Activated B cell treated with CpG ODN at 0.5 μM for 24 hours (primary cell): ENCODE measurements around the gene HIBADH. TPM values are rescaled to one million over a fixed set of nuclear protein-coding genes. Genes with fewer than 3 reads are reported as not detected.

Source experiments
- ATAC-seq: fragments of 200-7000 bp; cut with Tn5 transposase; one replicate; pipeline ENCODE4 v1.10.0; 2021; ENCODE audit warnings: low read depth, mild to moderate bottlenecking, moderate library complexity
- CTCF ChIA-PET: fragments of 350-600 bp; sonication (Branson Sonifier 250); formaldehyde crosslinking; loops from one replicate; lab custom pipeline; 2021; ENCODE audit warnings: antibody characterized with exemption; lab: Charles Lee
- POLR2A ChIA-PET: fragments of 350-600 bp; sonication (Branson Sonifier 250); formaldehyde crosslinking; loops from one replicate; lab custom pipeline; 2021; ENCODE audit warnings: antibody characterized with exemption; lab: Charles Lee
- DNase-seq: peaks from one replicate; pipeline ENCODE4 v3.0.0; 2022
- H3K27ac Mint-ChIP-seq: one replicate; pipeline ENCODE4 v1.8.0; 2020; ENCODE audit warnings: mixed read lengths
- H3K27me3 Mint-ChIP-seq: one replicate; pipeline ENCODE4 v1.8.0; 2021; ENCODE audit warnings: mixed read lengths
- H3K36me3 Mint-ChIP-seq: one replicate; pipeline ENCODE4 v1.8.0; 2021; ENCODE audit warnings: low read depth, mixed read lengths
- H3K4me1 Mint-ChIP-seq: one replicate; pipeline ENCODE4 v1.8.0; 2021; ENCODE audit warnings: mixed read lengths
- H3K4me3 Mint-ChIP-seq: one replicate; pipeline ENCODE4 v1.8.0; 2020; ENCODE audit warnings: mild to moderate bottlenecking, mixed read lengths
- H3K9me3 Mint-ChIP-seq: one replicate; pipeline ENCODE4 v1.8.0; 2020; ENCODE audit warnings: mixed read lengths
- intact Hi-C: fragments of 100-400 bp; cut with micrococcal nuclease; formaldehyde crosslinking; loops from one replicate; pipeline ENCODE4 v1.15.1; 2024
- total RNA-seq: library from RNA; stranded (reverse); gene quantifications from 2 replicates; pipeline ENCODE4 v1.2.3, GENCODE V29; 2022
- TF ChIP-seq, protein P1 (sequence below): fragments of 200-600 bp; IDR thresholded peaks from one replicate; pipeline ENCODE4 v1.8.0; 2022; ENCODE audit warnings: antibody characterized with exemption, mild to moderate bottlenecking

HIBADH gene
- total RNA-seq, 1 donor from 2014 or later = 9.8 TPM

DNA sequence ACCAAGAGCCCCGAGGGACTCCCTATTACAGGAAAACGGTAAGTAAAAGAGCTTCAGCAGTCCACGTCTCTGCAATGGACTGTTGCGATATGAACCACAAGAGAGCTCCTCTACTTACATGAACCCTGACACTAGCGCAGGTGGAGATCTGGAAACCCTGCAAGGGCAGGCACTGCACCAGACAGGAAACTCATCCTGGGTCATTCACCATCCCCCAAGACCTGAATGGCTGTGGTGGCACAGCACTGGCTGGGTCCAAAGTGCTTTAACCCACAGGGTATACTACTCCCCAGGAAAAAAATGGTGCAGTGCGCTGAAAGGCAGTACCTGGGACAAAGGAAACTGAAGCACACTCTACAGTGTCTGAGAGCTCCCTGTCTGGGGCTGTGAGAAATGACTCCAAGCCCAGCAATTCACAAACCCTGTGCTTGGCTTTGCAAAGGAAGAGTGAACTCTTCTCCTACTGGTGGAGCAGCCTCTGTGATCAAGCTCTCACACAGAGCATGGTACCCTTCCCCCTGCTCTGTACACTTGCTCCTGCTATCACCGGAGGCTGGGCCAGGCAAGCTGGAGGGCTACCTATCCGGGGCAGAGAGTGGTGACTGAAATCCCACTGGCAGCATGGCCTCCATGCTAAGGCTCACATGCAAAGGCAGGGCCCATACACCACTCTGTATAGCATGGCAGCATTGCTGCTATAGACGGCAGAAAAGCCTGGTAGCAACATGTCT, 44.9 kb downstream of the HIBADH start:
- Mint-ChIP-seq H3K27me3 (no peaks in the 10 kb centered on the region), H3K36me3 (peaks cover 43% of the 10 kb centered on the region), H3K4me1 (no peaks in the 10 kb centered on the region), H3K9me3 (peaks cover 36% of the 10 kb centered on the region), H3K27ac (no peak overlapping the region), H3K4me3 (no peak overlapping the region)
- ATAC-seq (no peak), DNase-seq (no peak)
- ChIA-PET CTCF (no interaction called here), POLR2A (no interaction called here)
- TF ChIP-seq, protein P1, sequence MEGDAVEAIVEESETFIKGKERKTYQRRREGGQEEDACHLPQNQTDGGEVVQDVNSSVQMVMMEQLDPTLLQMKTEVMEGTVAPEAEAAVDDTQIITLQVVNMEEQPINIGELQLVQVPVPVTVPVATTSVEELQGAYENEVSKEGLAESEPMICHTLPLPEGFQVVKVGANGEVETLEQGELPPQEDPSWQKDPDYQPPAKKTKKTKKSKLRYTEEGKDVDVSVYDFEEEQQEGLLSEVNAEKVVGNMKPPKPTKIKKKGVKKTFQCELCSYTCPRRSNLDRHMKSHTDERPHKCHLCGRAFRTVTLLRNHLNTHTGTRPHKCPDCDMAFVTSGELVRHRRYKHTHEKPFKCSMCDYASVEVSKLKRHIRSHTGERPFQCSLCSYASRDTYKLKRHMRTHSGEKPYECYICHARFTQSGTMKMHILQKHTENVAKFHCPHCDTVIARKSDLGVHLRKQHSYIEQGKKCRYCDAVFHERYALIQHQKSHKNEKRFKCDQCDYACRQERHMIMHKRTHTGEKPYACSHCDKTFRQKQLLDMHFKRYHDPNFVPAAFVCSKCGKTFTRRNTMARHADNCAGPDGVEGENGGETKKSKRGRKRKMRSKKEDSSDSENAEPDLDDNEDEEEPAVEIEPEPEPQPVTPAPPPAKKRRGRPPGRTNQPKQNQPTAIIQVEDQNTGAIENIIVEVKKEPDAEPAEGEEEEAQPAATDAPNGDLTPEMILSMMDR = no peak
- intact Hi-C loops = no loop called here

GRCh38 chr7:27616914-27617548, 45.7 kb downstream of the HIBADH start:
- Mint-ChIP-seq H3K9me3 (peaks cover 29% of the 10 kb centered on the region), H3K4me1 (no peaks in the 10 kb centered on the region), H3K27me3 (no peaks in the 10 kb centered on the region), H3K36me3 (peaks cover 36% of the 10 kb centered on the region), H3K27ac (no peak overlapping the region), H3K4me3 (no peak overlapping the region)
- TF ChIP-seq, protein P1 = no peak
- intact Hi-C loops = no loop called here
- ChIA-PET CTCF (no interaction called here), POLR2A (no interaction called here)
- no peak for DNase-seq
- no peak for ATAC-seq

DNA sequence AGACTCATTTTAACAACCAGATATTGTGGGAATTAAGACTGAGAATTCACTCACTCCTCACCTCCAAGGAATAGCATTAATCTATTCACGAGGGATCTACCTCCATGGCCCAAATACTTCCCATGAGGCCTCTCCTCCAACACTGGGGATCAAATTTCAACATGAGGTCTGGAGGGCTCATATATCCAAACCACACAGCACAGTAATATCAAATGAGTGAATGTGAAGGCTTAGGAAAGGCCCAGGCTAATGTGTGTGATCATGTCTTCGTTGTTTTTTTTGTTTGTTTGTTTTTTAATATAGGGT, 46.5 kb downstream of the HIBADH start:
- ChIA-PET POLR2A (no interaction called here), CTCF (no interaction called here)
- DNase-seq = no peak
- Mint-ChIP-seq H3K27me3 (no peaks in the 10 kb centered on the region), H3K4me3 (no peak overlapping the region), H3K36me3 (peaks cover 35% of the 10 kb centered on the region), H3K9me3 (peaks cover 28% of the 10 kb centered on the region), H3K4me1 (no peaks in the 10 kb centered on the region), H3K27ac (no peak overlapping the region)
- no peak for ATAC-seq
- TF ChIP-seq, protein P1 = no peak
- intact Hi-C loops = no loop called here

- ChIA-PET CTCF (no interaction called here), POLR2A (no interaction called here)
- intact Hi-C loops = no loop called here
- TF ChIP-seq, protein P1 = no peak
- Mint-ChIP-seq H3K36me3 (peaks cover 30% of the 10 kb centered on the region), H3K4me1 (no peaks in the 10 kb centered on the region), H3K4me3 (no peak overlapping the region), H3K27ac (no peak overlapping the region), H3K27me3 (no peaks in the 10 kb centered on the region), H3K9me3 (peaks cover 22% of the 10 kb centered on the region)
- no peak for ATAC-seq
- DNase-seq = no peak
Measured at GRCh38 chr7:27615420-27616185, 47.1 kb downstream of the HIBADH start.

- TF ChIP-seq, protein P1 = no peak
- Mint-ChIP-seq H3K4me3 (no peak overlapping the region), H3K27me3 (no peaks in the 10 kb centered on the region), H3K9me3 (peaks cover 12% of the 10 kb centered on the region), H3K36me3 (peaks cover 19% of the 10 kb centered on the region), H3K4me1 (no peaks in the 10 kb centered on the region), H3K27ac (no peak overlapping the region)
- CTCF ChIA-PET = no interaction called here
- ATAC-seq = no peak
- POLR2A ChIA-PET = no interaction called here
- no peak for DNase-seq
- intact Hi-C loops = no loop called here
Measured at GRCh38 chr7:27614095-27614494, 48.6 kb downstream of the HIBADH start.
